Neural cell (in vitro differentiated cells): ENCODE results near the gene NTNG1. TPM values are rescaled to one million over a fixed set of nuclear protein-coding genes. Genes with fewer than 3 reads are reported as not detected.

Experiments used
- H2AFZ ChIP-seq: fragments of 200-600, 300-800 bp; sonication (generic), shearing (Covaris generic); 2 replicates; pipeline ENCODE4 v1.6.0; 2014; ENCODE audit warnings: low read depth, mild to moderate bottlenecking, antibody characterized with exemption, low read length, moderate library complexity
- H3F3A ChIP-seq: fragments of 200-600 bp; shearing (Covaris generic); 2 replicates; pipeline ENCODE4 v1.6.1; 2016; ENCODE audit warnings: mild to moderate bottlenecking, moderate library complexity, mixed read lengths, antibody characterized with exemption, low read length; ENCODE audit not compliant: insufficient read depth, poor library complexity, severe bottlenecking
- H3K27ac ChIP-seq: fragments of 200-600, 300-800 bp; sonication (generic), shearing (Covaris generic); 2 replicates; pipeline ENCODE4 v1.5.1; 2014; ENCODE audit warnings: mild to moderate bottlenecking, low read length, moderate library complexity
- H3K27me3 ChIP-seq: fragments of 300-800, 200-600 bp; sonication (generic), shearing (Covaris generic); 2 replicates; pipeline ENCODE4 v1.6.0; 2014; ENCODE audit warnings: mild to moderate bottlenecking, low read depth, low read length, moderate library complexity; ENCODE audit not compliant: insufficient read depth
- H3K36me3 ChIP-seq: fragments of 300-800, 200-600 bp; sonication (generic), shearing (Covaris generic); 2 replicates; pipeline ENCODE4 v1.5.1; 2014; ENCODE audit warnings: mild to moderate bottlenecking, antibody characterized with exemption, low read length, moderate library complexity; ENCODE audit not compliant: insufficient read depth
- H3K4me2 ChIP-seq: fragments of 300-800, 200-600 bp; sonication (generic), shearing (Covaris generic); 2 replicates; pipeline ENCODE4 v1.6.0; 2014; ENCODE audit warnings: mild to moderate bottlenecking, low read length
- H3K4me3 ChIP-seq: fragments of 300-800, 200-600 bp; sonication (generic), shearing (Covaris generic); 2 replicates; pipeline ENCODE4 v1.5.1; 2014; ENCODE audit warnings: mild to moderate bottlenecking, low read length, moderate library complexity
- H3K79me2 ChIP-seq: fragments of 200-600 bp; shearing (Covaris generic); replicated peaks from 2 replicates; pipeline ENCODE4 v1.6.0; 2014; ENCODE audit warnings: mild to moderate bottlenecking, low read length, moderate library complexity; ENCODE audit not compliant: insufficient read depth
- H3K9ac ChIP-seq: fragments of 300-800, 200-600 bp; sonication (generic), shearing (Covaris generic); 2 replicates; pipeline ENCODE4 v1.6.1; 2016; ENCODE audit warnings: mild to moderate bottlenecking, low read length, mixed read lengths
- H3K9me2 ChIP-seq: fragments of 200-600 bp; shearing (Covaris generic); 2 replicates; pipeline ENCODE4 v1.6.1; 2016; ENCODE audit warnings: mild to moderate bottlenecking, low read length, mixed read lengths; ENCODE audit not compliant: insufficient read depth
- H3K9me3 ChIP-seq: fragments of 200-600, 300-800 bp; sonication (generic), shearing (Covaris generic); 2 replicates; pipeline ENCODE4 v1.6.1; 2016; ENCODE audit warnings: mild to moderate bottlenecking, mixed run types, low read length, moderate library complexity, mixed read lengths
- H4K20me1 ChIP-seq: fragments of 200-600 bp; shearing (Covaris generic); 2 replicates; pipeline ENCODE4 v1.6.1; 2016; ENCODE audit warnings: mild to moderate bottlenecking, mixed run types; ENCODE audit not compliant: insufficient read depth
- EP300 ChIP-seq: fragments of 450-650 bp; conservative IDR thresholded peaks from 2 replicates; pipeline ENCODE4 v1.6.1; 2014; ENCODE audit warnings: antibody characterized with exemption, mild to moderate bottlenecking, moderate library complexity; ENCODE audit not compliant: poor library complexity, severe bottlenecking
- EZH2 ChIP-seq: fragments of 200-600, 300-800 bp; shearing (Covaris generic), sonication (generic); IDR thresholded peaks from 2 replicates; pipeline ENCODE4 v1.6.1; 2014; ENCODE audit warnings: antibody characterized with exemption, low read length, borderline replicate concordance, mild to moderate bottlenecking; ENCODE audit not compliant: insufficient read depth, poor library complexity, severe bottlenecking
- MXI1 ChIP-seq: fragments of 450-650 bp; conservative IDR thresholded peaks from 2 replicates; pipeline ENCODE4 v1.6.1; 2014; ENCODE audit warnings: antibody characterized with exemption, mild to moderate bottlenecking; ENCODE audit not compliant: poor library complexity, severe bottlenecking
- POLR2AphosphoS5 ChIP-seq: IDR thresholded peaks from 2 replicates; pipeline ENCODE4 v1.6.1; 2012
- RAD21 ChIP-seq: fragments of 450-650 bp; conservative IDR thresholded peaks from 2 replicates; pipeline ENCODE4 v1.6.1; 2014; ENCODE audit warnings: antibody characterized with exemption, mild to moderate bottlenecking, moderate library complexity
- SMC3 ChIP-seq: fragments of 450-650 bp; conservative IDR thresholded peaks from 2 replicates; pipeline ENCODE4 v1.6.1; 2014; ENCODE audit warnings: antibody characterized with exemption, mild to moderate bottlenecking, moderate library complexity; ENCODE audit not compliant: poor library complexity
- TAF1 ChIP-seq: IDR thresholded peaks from 2 replicates; pipeline ENCODE4 v1.6.1; 2012; ENCODE audit warnings: low read depth
- polyA plus RNA-seq: library from polyadenylated mRNA; depleted of rRNA; stranded (reverse); fragments of >200 nt; gene quantifications from 2 replicates; pipeline ENCODE4 v1.2.3, GENCODE V29; 2014
- TF ChIP-seq, protein P1 (sequence below): IDR thresholded peaks from 2 replicates; pipeline ENCODE4 v1.6.1; 2012; ENCODE audit warnings: borderline replicate concordance
- TF ChIP-seq, protein P2 (sequence below): fragments of 450-650 bp; IDR thresholded peaks from 2 replicates; pipeline ENCODE4 v1.5.1; 2014; ENCODE audit warnings: antibody characterized with exemption, mild to moderate bottlenecking, moderate library complexity; ENCODE audit not compliant: poor library complexity, severe bottlenecking

The NTNG1 gene
- polyA plus RNA-seq, 1 donor from 2014 or later: not detected

DNA sequence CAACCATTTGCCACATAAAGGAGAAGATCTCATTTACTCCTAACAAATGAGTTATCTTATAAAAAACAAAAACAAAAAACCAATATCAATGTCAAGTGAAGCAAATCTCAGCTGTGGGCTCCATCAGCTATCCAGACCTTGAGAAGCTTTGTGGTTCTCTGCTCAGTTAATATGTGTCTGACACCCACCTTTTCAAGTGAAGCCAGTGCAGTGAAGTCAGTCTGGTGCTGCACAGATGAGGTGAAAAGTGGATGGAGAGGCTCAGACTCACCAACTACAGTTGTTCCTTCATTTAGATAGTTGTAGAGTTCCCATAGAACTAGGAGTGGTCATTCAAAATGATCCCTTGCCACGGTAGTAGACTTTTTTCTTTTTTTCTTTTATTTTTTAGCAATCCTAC, 106.8 kb downstream of the NTNG1 start:
- no peaks in the 10 kb centered on the region for H3K27me3 ChIP-seq
- no peaks in the 10 kb centered on the region for H3K79me2 ChIP-seq
- H3K9ac ChIP-seq: no peak overlapping the region
- no peaks in the 10 kb centered on the region for H4K20me1 ChIP-seq
- no peaks in the 10 kb centered on the region for H3F3A ChIP-seq
- no peak overlapping the region for H3K4me3 ChIP-seq
- no peak for TF ChIP-seq SMC3
- TF ChIP-seq, protein P1, sequence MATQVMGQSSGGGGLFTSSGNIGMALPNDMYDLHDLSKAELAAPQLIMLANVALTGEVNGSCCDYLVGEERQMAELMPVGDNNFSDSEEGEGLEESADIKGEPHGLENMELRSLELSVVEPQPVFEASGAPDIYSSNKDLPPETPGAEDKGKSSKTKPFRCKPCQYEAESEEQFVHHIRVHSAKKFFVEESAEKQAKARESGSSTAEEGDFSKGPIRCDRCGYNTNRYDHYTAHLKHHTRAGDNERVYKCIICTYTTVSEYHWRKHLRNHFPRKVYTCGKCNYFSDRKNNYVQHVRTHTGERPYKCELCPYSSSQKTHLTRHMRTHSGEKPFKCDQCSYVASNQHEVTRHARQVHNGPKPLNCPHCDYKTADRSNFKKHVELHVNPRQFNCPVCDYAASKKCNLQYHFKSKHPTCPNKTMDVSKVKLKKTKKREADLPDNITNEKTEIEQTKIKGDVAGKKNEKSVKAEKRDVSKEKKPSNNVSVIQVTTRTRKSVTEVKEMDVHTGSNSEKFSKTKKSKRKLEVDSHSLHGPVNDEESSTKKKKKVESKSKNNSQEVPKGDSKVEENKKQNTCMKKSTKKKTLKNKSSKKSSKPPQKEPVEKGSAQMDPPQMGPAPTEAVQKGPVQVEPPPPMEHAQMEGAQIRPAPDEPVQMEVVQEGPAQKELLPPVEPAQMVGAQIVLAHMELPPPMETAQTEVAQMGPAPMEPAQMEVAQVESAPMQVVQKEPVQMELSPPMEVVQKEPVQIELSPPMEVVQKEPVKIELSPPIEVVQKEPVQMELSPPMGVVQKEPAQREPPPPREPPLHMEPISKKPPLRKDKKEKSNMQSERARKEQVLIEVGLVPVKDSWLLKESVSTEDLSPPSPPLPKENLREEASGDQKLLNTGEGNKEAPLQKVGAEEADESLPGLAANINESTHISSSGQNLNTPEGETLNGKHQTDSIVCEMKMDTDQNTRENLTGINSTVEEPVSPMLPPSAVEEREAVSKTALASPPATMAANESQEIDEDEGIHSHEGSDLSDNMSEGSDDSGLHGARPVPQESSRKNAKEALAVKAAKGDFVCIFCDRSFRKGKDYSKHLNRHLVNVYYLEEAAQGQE: no peak
- no peak for TF ChIP-seq RAD21
- TF ChIP-seq TAF1: no peak
- TF ChIP-seq EZH2: no peak
- TF ChIP-seq, protein P2, sequence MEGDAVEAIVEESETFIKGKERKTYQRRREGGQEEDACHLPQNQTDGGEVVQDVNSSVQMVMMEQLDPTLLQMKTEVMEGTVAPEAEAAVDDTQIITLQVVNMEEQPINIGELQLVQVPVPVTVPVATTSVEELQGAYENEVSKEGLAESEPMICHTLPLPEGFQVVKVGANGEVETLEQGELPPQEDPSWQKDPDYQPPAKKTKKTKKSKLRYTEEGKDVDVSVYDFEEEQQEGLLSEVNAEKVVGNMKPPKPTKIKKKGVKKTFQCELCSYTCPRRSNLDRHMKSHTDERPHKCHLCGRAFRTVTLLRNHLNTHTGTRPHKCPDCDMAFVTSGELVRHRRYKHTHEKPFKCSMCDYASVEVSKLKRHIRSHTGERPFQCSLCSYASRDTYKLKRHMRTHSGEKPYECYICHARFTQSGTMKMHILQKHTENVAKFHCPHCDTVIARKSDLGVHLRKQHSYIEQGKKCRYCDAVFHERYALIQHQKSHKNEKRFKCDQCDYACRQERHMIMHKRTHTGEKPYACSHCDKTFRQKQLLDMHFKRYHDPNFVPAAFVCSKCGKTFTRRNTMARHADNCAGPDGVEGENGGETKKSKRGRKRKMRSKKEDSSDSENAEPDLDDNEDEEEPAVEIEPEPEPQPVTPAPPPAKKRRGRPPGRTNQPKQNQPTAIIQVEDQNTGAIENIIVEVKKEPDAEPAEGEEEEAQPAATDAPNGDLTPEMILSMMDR: no peak
- TF ChIP-seq MXI1: no peak
- TF ChIP-seq EP300: no peak
- TF ChIP-seq POLR2AphosphoS5: no peak
- H3K27ac ChIP-seq: no peak overlapping the region
- no peaks in the 10 kb centered on the region for H3K9me3 ChIP-seq
- H3K4me2 ChIP-seq: no peak overlapping the region
- no peaks in the 10 kb centered on the region for H3K9me2 ChIP-seq
- no peak overlapping the region for H2AFZ ChIP-seq
- no peaks in the 10 kb centered on the region for H3K36me3 ChIP-seq

DNA sequence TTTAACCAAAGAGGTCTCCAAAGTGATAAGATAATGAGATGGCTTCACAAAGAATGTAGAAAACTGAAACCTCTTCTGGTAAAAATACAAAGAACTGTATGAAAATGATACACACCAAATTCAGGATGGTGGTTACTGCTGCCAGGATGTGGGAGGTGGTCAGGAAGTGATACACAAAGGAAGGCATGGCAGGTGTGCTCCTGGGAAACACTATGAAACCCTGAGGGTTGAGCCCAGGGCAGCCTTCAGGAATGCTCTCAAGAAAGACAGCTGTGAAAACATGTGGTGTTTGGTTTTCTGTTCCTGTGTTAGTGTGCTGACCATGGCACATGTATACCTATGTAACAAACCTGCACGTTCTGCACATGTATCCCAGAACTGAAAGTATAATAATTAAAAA, 109.3 kb downstream of the NTNG1 start:
- Histone ChIP-seq H3K79me2 (no peaks in the 10 kb centered on the region), H3K27me3 (no peaks in the 10 kb centered on the region), H3K27ac (no peak overlapping the region), H3K9me3 (no peaks in the 10 kb centered on the region), H2AFZ (no peak overlapping the region), H3K4me3 (no peak overlapping the region), H3K9ac (no peak overlapping the region), H3K36me3 (no peaks in the 10 kb centered on the region), H3K4me2 (no peak overlapping the region), H3F3A (no peaks in the 10 kb centered on the region), H4K20me1 (no peaks in the 10 kb centered on the region), H3K9me2 (no peaks in the 10 kb centered on the region)
- TF ChIP-seq EP300 (no peak), MXI1 (no peak), SMC3 (no peak), RAD21 (no peak), EZH2 (no peak), TAF1 (no peak), POLR2AphosphoS5 (no peak)
- TF ChIP-seq, protein P2: no peak
- TF ChIP-seq, protein P1: no peak
